Measurements from ENCODE around the gene CADM1. TPM values are rescaled to one million over a fixed set of nuclear protein-coding genes. Genes with fewer than 3 reads are reported as not detected.
"Not testable (repeated sequence)": the region's sequence is repeated elsewhere in the genome, so short reads cannot be mapped to it uniquely, and the experiment has no call there.

The CADM1 gene
- total and polyA plus RNA-seq, 4 experiments from 2014 or later = 2.8 to 5.6 (median 3.3) TPM

GRCh38 chr11:115476463-115477286 is 27.5 kb downstream of the CADM1 start:
- no peaks in the 10 kb centered on the region for H3K4me1 ChIP-seq (ENCODE audit: insufficient read depth, low read length)
- Mint-ChIP-seq H3K4me3 (no peak overlapping the region), H3K36me3 (no peaks in the 10 kb centered on the region), H3K4me1 (no peaks in the 10 kb centered on the region), H3K27ac (no peak overlapping the region), H3K27me3 (peaks cover 0 to 3% of the 10 kb centered on the region in 2 donors), H3K9me3 (peaks cover 0 to 6% (median 0%) of the 10 kb centered on the region in 8 donors)
- no peak overlapping the region for H3K27ac ChIP-seq (ENCODE audit: low read depth, low read length)
- ChIA-PET CTCF (ENCODE audit: partially characterized antibody) (no interaction called here), POLR2A (ENCODE audit: partially characterized antibody) (no interaction called here)
- H3K4me3 ChIP-seq (ENCODE audit: low read length in 2 of 2) = no peak overlapping the region
- no peaks in the 10 kb centered on the region for H3K27me3 ChIP-seq (ENCODE audit: insufficient read depth, low read length)
- no peaks in the 10 kb centered on the region for H3K9me3 ChIP-seq (ENCODE audit: control insufficient read depth in 1 of 2, low read length in 2 of 2)
- intact Hi-C loops (cut with micrococcal nuclease) = no loop called here
- H3K36me3 ChIP-seq (ENCODE audit: insufficient read depth, low read length) = no peaks in the 10 kb centered on the region
- DNase-seq = no peak

- CTCF ChIA-PET (ENCODE audit: partially characterized antibody) = no interaction called here
Measured at GRCh38 chr11:115475564-115475963, 28.7 kb downstream of the CADM1 start.

GRCh38 chr11:115474306-115474705 is 29.9 kb downstream of the CADM1 start:
- H3K27ac Mint-ChIP-seq; H3K36me3 ChIP-seq (ENCODE audit: insufficient read depth, low read length); H3K27ac ChIP-seq (ENCODE audit: low read depth, low read length); H3K36me3 Mint-ChIP-seq; H3K4me3 Mint-ChIP-seq; CTCF ChIA-PET (ENCODE audit: partially characterized antibody); H3K4me3 ChIP-seq (ENCODE audit: low read length in 2 of 2); H3K4me1 Mint-ChIP-seq; H3K9me3 ChIP-seq (ENCODE audit: control insufficient read depth in 1 of 2, low read length in 2 of 2); DNase-seq; intact Hi-C loops (cut with micrococcal nuclease); H3K27me3 Mint-ChIP-seq; H3K4me1 ChIP-seq (ENCODE audit: insufficient read depth, low read length); H3K9me3 Mint-ChIP-seq; POLR2A ChIA-PET (ENCODE audit: partially characterized antibody); H3K27me3 ChIP-seq (ENCODE audit: insufficient read depth, low read length): not testable (repeated sequence)

More at GRCh38 chr11:115475564-115475963, 28.7 kb downstream of the CADM1 start:
- DNase-seq = no peak
- H3K27me3 ChIP-seq (ENCODE audit: insufficient read depth, low read length) = no peaks in the 10 kb centered on the region
- Mint-ChIP-seq H3K27ac (no peak overlapping the region), H3K4me3 (no peak overlapping the region), H3K9me3 (peaks cover 0 to 8% (median 0%) of the 10 kb centered on the region in 8 donors), H3K36me3 (no peaks in the 10 kb centered on the region), H3K27me3 (peaks cover 0 to 5% of the 10 kb centered on the region in 2 donors), H3K4me1 (no peaks in the 10 kb centered on the region)
- intact Hi-C loops (cut with micrococcal nuclease) = no loop called here
- POLR2A ChIA-PET (ENCODE audit: partially characterized antibody) = no interaction called here
- no peak overlapping the region for H3K27ac ChIP-seq (ENCODE audit: low read depth, low read length)
- H3K4me3 ChIP-seq (ENCODE audit: low read length in 2 of 2) = no peak overlapping the region
- no peaks in the 10 kb centered on the region for H3K36me3 ChIP-seq (ENCODE audit: insufficient read depth, low read length)
- H3K9me3 ChIP-seq (ENCODE audit: control insufficient read depth in 1 of 2, low read length in 2 of 2) = no peaks in the 10 kb centered on the region
- H3K4me1 ChIP-seq (ENCODE audit: insufficient read depth, low read length) = no peaks in the 10 kb centered on the region

- Histone ChIP-seq H3K4me3 (ENCODE audit: low read length in 2 of 2) (no peak overlapping the region), H3K27me3 (ENCODE audit: insufficient read depth, low read length) (no peaks in the 10 kb centered on the region), H3K4me1 (ENCODE audit: insufficient read depth, low read length) (no peaks in the 10 kb centered on the region), H3K36me3 (ENCODE audit: insufficient read depth, low read length) (no peaks in the 10 kb centered on the region), H3K9me3 (ENCODE audit: control insufficient read depth in 1 of 2, low read length in 2 of 2) (no peaks in the 10 kb centered on the region), H3K27ac (ENCODE audit: low read depth, low read length) (no peak overlapping the region)
- Mint-ChIP-seq H3K4me1 (no peaks in the 10 kb centered on the region), H3K4me3 (no peak overlapping the region), H3K27ac (no peak overlapping the region), H3K36me3 (no peaks in the 10 kb centered on the region), H3K27me3 (peaks cover 0 to 5% of the 10 kb centered on the region in 2 donors), H3K9me3 (peaks cover 0 to 10% (median 0%) of the 10 kb centered on the region in 8 donors)
- intact Hi-C loops (cut with micrococcal nuclease) = no loop called here
- no peak for DNase-seq
- ChIA-PET CTCF (ENCODE audit: partially characterized antibody) (no interaction called here), POLR2A (ENCODE audit: partially characterized antibody) (no interaction called here)
Measured at GRCh38 chr11:115473167-115473566, 31.0 kb downstream of the CADM1 start.

- Histone ChIP-seq H3K27ac (ENCODE audit: low read depth, low read length) (no peak overlapping the region), H3K27me3 (ENCODE audit: insufficient read depth, low read length) (no peaks in the 10 kb centered on the region), H3K36me3 (ENCODE audit: insufficient read depth, low read length) (no peaks in the 10 kb centered on the region), H3K4me3 (ENCODE audit: low read length in 2 of 2) (no peak overlapping the region), H3K9me3 (ENCODE audit: control insufficient read depth in 1 of 2, low read length in 2 of 2) (no peaks in the 10 kb centered on the region), H3K4me1 (ENCODE audit: insufficient read depth, low read length) (no peaks in the 10 kb centered on the region)
- intact Hi-C loops (cut with micrococcal nuclease) = no loop called here
- Mint-ChIP-seq H3K4me1 (no peaks in the 10 kb centered on the region), H3K27ac (no peak overlapping the region), H3K9me3 (peaks cover 0 to 10% (median 0%) of the 10 kb centered on the region in 8 donors), H3K36me3 (no peaks in the 10 kb centered on the region), H3K4me3 (no peak overlapping the region), H3K27me3 (peaks cover 0 to 5% of the 10 kb centered on the region in 2 donors)
- DNase-seq = no peak
- CTCF ChIA-PET (ENCODE audit: partially characterized antibody) = no interaction called here
- POLR2A ChIA-PET (ENCODE audit: partially characterized antibody) = no interaction called here
Measured at GRCh38 chr11:115471367-115471766, 32.8 kb downstream of the CADM1 start.

- H3K4me1 Mint-ChIP-seq = no peaks in the 10 kb centered on the region
- Histone ChIP-seq H3K4me3 (ENCODE audit: low read length in 2 of 2) (no peak overlapping the region), H3K36me3 (ENCODE audit: insufficient read depth, low read length) (no peaks in the 10 kb centered on the region), H3K9me3 (ENCODE audit: control insufficient read depth in 1 of 2, low read length in 2 of 2) (no peaks in the 10 kb centered on the region), H3K4me1 (ENCODE audit: insufficient read depth, low read length) (no peaks in the 10 kb centered on the region), H3K27me3 (ENCODE audit: insufficient read depth, low read length) (no peaks in the 10 kb centered on the region), H3K27ac (ENCODE audit: low read depth, low read length) (no peak overlapping the region)
- DNase-seq = no peak
- H3K9me3 Mint-ChIP-seq = peaks cover 0 to 10% (median 0%) of the 10 kb centered on the region in 8 donors
- ChIA-PET POLR2A (ENCODE audit: partially characterized antibody) (no interaction called here), CTCF (ENCODE audit: partially characterized antibody) (no interaction called here)
- no peak overlapping the region for H3K4me3 Mint-ChIP-seq
- peaks cover 0 to 5% of the 10 kb centered on the region in 2 donors for H3K27me3 Mint-ChIP-seq
- H3K27ac Mint-ChIP-seq = no peak overlapping the region
- no peaks in the 10 kb centered on the region for H3K36me3 Mint-ChIP-seq
- intact Hi-C loops (cut with micrococcal nuclease) = no loop called here
Measured at GRCh38 chr11:115470928-115471327, 33.3 kb downstream of the CADM1 start.

- intact Hi-C loops (cut with micrococcal nuclease) = no loop called here
- POLR2A ChIA-PET (ENCODE audit: partially characterized antibody) = no interaction called here
- DNase-seq = no peak
- no peaks in the 10 kb centered on the region for H3K36me3 ChIP-seq (ENCODE audit: insufficient read depth, low read length)
- H3K4me3 Mint-ChIP-seq = no peak overlapping the region
- no peaks in the 10 kb centered on the region for H3K9me3 ChIP-seq (ENCODE audit: control insufficient read depth in 1 of 2, low read length in 2 of 2)
- no peak overlapping the region for H3K4me3 ChIP-seq (ENCODE audit: low read length in 2 of 2)
- no peaks in the 10 kb centered on the region for H3K36me3 Mint-ChIP-seq
- peaks cover 0 to 9% (median under 1%) of the 10 kb centered on the region in 8 donors for H3K9me3 Mint-ChIP-seq
- CTCF ChIA-PET (ENCODE audit: partially characterized antibody) = no interaction called here
- H3K4me1 ChIP-seq (ENCODE audit: insufficient read depth, low read length) = no peaks in the 10 kb centered on the region
- no peak overlapping the region for H3K27ac Mint-ChIP-seq
- no peaks in the 10 kb centered on the region for H3K4me1 Mint-ChIP-seq
- peaks cover 0 to 4% of the 10 kb centered on the region in 2 donors for H3K27me3 Mint-ChIP-seq
- no peaks in the 10 kb centered on the region for H3K27me3 ChIP-seq (ENCODE audit: insufficient read depth, low read length)
- H3K27ac ChIP-seq (ENCODE audit: low read depth, low read length) = no peak overlapping the region
Measured at GRCh38 chr11:115469361-115469760, 34.9 kb downstream of the CADM1 start.

Data from CD4-positive, alpha-beta memory T cell (primary cell).